ENCODE data around the gene CKAP4. TPM values are rescaled to one million over a fixed set of nuclear protein-coding genes. Genes with fewer than 3 reads are reported as not detected.

The CKAP4 gene
- total and polyA plus RNA-seq, 9 of the 15 experiments (the other 6 are each of a cell fraction or from before 2014, with no cell fraction given) = 0.08 to 0.20 TPM; not detected in 7

DNA sequence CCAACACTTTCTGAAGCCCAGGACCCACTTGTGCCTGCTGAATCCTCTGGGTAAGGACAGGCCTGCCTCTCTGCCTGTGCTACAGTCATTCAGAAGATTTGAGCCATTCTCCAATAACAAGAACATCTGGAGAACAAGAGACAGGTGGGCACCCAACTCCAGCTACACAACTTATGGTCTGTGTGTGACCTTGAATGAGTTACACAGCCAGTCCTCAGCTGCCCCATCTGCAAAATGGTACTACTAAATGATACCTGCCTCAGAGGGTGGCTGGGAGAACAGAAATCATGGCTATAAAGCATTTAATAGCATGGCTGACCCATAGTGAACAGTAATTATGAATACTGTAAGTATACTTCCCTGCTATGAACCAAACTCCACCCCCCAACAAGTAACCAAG is 4.2 kb downstream of the CKAP4 start:
- Histone ChIP-seq H4K20me1 (replicated peaks; ENCODE audit: control insufficient read depth, insufficient read depth, low read length) (peaks cover 4% of the 10 kb centered on the region; the same call in 1 of the 2 replicates), H3K4me2 (ENCODE audit: insufficient read depth, low read length) (no peak overlapping the region), H3K4me1 (replicated peaks in 1 of 2; ENCODE audit: control insufficient read depth in 2 of 2, insufficient read depth in 2 of 2, low read length in 2 of 2) (peaks cover 0 to 24% of the 10 kb centered on the region in 2 experiments; a peak in 2 of 5 replicates), H3K79me2 (ENCODE audit: control insufficient read depth, insufficient read depth, low read length) (no peaks in the 10 kb centered on the region), H3K9me1 (ENCODE audit: control insufficient read depth, insufficient read depth, low read length) (no peaks in the 10 kb centered on the region), H3K9ac (ENCODE audit: insufficient read depth in 1 of 2, low read depth in 2 of 2, low read length in 2 of 2) (no peak overlapping the region), H3K9me3 (replicated peaks; ENCODE audit: control insufficient read depth, insufficient read depth, low read depth, low read length) (no peaks in the 10 kb centered on the region), H3K27ac (ENCODE audit: extremely low read depth, low read depth, low read length) (no peak overlapping the region), H3K36me3 (ENCODE audit: control insufficient read depth, insufficient read depth, low read length) (no peaks in the 10 kb centered on the region), H2AFZ (ENCODE audit: low read depth, low read length) (no peak overlapping the region), H3K4me3 (no peak overlapping the region), H3K27me3 (ENCODE audit: control insufficient read depth in 2 of 2, insufficient read depth in 2 of 2, low read length in 2 of 2) (peaks cover 35 to 48% of the 10 kb centered on the region in 2 experiments; a peak in 4 of 5 replicates)
- CTCF ChIA-PET (ENCODE audit: low intra/inter-chr PET ratio) = no interaction called here
- in situ Hi-C loops (cut with MboI) (no loop called here), intact Hi-C loops (cut with micrococcal nuclease) (no loop called here)
- no TSS peak for BruUV-seq (replicated peaks)
- POLR2A ChIA-PET = no interaction called here
- no peak for ATAC-seq
- TF ChIP-seq EP400 (IDR thresholded peaks at IDR 0.05) = no peak
- no peak for TF ChIP-seq TCF7L2 (IDR thresholded peaks at IDR 0.05; ENCODE audit: low read depth, low read length)
- TF ChIP-seq, protein P1, sequence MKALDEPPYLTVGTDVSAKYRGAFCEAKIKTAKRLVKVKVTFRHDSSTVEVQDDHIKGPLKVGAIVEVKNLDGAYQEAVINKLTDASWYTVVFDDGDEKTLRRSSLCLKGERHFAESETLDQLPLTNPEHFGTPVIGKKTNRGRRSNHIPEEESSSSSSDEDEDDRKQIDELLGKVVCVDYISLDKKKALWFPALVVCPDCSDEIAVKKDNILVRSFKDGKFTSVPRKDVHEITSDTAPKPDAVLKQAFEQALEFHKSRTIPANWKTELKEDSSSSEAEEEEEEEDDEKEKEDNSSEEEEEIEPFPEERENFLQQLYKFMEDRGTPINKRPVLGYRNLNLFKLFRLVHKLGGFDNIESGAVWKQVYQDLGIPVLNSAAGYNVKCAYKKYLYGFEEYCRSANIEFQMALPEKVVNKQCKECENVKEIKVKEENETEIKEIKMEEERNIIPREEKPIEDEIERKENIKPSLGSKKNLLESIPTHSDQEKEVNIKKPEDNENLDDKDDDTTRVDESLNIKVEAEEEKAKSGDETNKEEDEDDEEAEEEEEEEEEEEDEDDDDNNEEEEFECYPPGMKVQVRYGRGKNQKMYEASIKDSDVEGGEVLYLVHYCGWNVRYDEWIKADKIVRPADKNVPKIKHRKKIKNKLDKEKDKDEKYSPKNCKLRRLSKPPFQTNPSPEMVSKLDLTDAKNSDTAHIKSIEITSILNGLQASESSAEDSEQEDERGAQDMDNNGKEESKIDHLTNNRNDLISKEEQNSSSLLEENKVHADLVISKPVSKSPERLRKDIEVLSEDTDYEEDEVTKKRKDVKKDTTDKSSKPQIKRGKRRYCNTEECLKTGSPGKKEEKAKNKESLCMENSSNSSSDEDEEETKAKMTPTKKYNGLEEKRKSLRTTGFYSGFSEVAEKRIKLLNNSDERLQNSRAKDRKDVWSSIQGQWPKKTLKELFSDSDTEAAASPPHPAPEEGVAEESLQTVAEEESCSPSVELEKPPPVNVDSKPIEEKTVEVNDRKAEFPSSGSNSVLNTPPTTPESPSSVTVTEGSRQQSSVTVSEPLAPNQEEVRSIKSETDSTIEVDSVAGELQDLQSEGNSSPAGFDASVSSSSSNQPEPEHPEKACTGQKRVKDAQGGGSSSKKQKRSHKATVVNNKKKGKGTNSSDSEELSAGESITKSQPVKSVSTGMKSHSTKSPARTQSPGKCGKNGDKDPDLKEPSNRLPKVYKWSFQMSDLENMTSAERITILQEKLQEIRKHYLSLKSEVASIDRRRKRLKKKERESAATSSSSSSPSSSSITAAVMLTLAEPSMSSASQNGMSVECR (CRISPR knock-in tag; IDR thresholded peaks at IDR 0.05) = no peak
- no peak for TF ChIP-seq RBM22 (IDR thresholded peaks at IDR 0.05; ENCODE audit: low read depth, low read length, poor library complexity, severe bottlenecking)
- TF ChIP-seq ZNF408 (CRISPR knock-in tag; IDR thresholded peaks at IDR 0.05; ENCODE audit: low read depth) = no peak
- no peak for TF ChIP-seq IRF2 (CRISPR knock-in tag; IDR thresholded peaks at IDR 0.05)
- TF ChIP-seq ZNF695 (CRISPR knock-in tag; IDR thresholded peaks at IDR 0.05) = no peak
- TF ChIP-seq NUFIP1 (IDR thresholded peaks at IDR 0.05; ENCODE audit: partially characterized antibody) = no peak
- TF ChIP-seq EZH2 (IDR thresholded peaks at IDR 0.05; ENCODE audit: borderline replicate concordance, low read depth, low read length) = no peak
- no peak for TF ChIP-seq KLF10 (CRISPR knock-in tag; IDR thresholded peaks at IDR 0.05)
- TF ChIP-seq ZNF764 (CRISPR knock-in tag; IDR thresholded peaks at IDR 0.05; ENCODE audit: low read depth) = no peak
- no peak for TF ChIP-seq NR2C1 (IDR thresholded peaks at IDR 0.05)
- TF ChIP-seq NR2C1 (tag; IDR thresholded peaks at IDR 0.05) = no peak
- no peak for TF ChIP-seq DMBX1 (CRISPR knock-in tag; IDR thresholded peaks at IDR 0.05; ENCODE audit: borderline replicate concordance)
- TF ChIP-seq C11orf30 (IDR thresholded peaks at IDR 0.05; ENCODE audit: low read depth) = no peak
- TF ChIP-seq TFAM (CRISPR knock-in tag; conservative IDR thresholded peaks at IDR 0.05) = no peak
- TF ChIP-seq, protein P2, sequence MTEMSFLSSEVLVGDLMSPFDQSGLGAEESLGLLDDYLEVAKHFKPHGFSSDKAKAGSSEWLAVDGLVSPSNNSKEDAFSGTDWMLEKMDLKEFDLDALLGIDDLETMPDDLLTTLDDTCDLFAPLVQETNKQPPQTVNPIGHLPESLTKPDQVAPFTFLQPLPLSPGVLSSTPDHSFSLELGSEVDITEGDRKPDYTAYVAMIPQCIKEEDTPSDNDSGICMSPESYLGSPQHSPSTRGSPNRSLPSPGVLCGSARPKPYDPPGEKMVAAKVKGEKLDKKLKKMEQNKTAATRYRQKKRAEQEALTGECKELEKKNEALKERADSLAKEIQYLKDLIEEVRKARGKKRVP (CRISPR knock-in tag; IDR thresholded peaks at IDR 0.05) = no peak
- no peak for DNase-seq (ENCODE audit: extremely low read depth in 1 of 4, low spot score in 3 of 4)
- FAIRE-seq = no peak

All from K562 (cell line).